GM18909 (cell line): ENCODE measurements around the gene PTPRT.

Experiments
- ATAC-seq: cut with Tn5 transposase; IDR thresholded peaks from one replicate; pipeline ENCODE4 v1.9.1; 2021; ENCODE audit warnings: mild to moderate bottlenecking; ENCODE audit not compliant: unreplicated experiment, poor library complexity

PTPRT gene

DNA sequence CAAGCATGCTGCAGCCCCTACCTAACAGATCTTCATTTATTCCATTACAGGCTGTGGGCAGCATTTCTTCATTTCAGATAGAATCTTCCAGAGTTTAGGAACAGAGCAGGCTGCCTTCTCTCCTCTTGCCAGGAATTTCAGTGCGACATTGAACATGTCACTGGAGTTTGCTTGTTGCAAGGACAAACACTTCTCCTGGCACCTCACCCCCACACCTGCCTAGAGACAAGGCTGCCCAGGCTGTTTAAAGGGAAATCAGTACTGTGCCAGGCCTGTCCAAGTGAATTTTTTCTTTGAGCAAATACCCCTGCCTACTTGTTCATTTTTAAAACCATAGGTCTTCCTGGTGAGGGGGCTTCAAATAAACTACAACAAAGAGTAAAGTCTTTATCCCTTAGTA lies 594.1 kb downstream of the PTPRT start:
- no peak for ATAC-seq

DNA sequence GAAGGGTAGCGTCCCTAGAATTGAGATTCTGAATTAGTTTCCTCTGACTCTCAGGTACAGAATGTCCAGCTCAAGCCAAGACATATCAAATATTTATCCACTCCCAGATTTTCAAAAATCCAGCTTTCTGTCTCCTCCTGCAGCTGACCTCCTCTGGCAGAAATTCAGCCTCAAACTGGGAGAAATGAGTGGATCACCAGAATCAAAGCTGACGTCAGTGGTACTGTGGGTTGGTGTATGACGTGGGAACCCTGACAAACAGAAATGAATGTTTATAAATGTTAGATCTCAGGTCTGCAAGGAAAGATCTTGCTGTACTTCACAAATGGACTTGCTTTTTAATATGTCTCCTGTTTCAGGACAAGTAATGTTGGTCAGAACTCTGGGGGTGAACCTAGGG lies 595.0 kb downstream of the PTPRT start:
- no peak for ATAC-seq

DNA sequence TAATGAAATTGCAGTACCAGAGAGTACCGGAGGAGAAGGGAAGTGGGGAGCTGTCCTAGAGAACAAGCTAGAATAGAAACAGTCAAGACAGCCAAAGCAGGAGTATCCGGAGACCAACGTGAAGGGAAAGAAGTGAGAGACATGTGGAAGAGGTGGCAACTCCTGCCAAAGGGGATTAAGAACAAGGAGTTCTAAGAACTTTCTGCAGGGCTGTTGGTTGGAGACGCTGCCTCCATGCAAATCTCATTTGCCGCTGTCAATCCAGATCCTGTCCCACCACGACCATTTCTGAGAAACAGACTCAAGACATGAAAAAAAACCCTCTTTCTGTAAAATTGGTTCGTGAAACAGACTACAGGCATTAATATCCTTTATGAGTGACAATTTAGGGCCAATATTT lies 595.7 kb downstream of the PTPRT start:
- no peak for ATAC-seq

GRCh38 chr20:42589976-42590639 lies 599.6 kb downstream of the PTPRT start:
- ATAC-seq = no peak

GRCh38 chr20:42588847-42589246 lies 600.9 kb downstream of the PTPRT start:
- ATAC-seq = no peak

GRCh38 chr20:42587427-42587826 lies 602.3 kb downstream of the PTPRT start:
- ATAC-seq = no peak

- no peak for ATAC-seq
These were observed 608.4 kb downstream of the PTPRT start for GRCh38 chr20:42581311-42581710.

DNA sequence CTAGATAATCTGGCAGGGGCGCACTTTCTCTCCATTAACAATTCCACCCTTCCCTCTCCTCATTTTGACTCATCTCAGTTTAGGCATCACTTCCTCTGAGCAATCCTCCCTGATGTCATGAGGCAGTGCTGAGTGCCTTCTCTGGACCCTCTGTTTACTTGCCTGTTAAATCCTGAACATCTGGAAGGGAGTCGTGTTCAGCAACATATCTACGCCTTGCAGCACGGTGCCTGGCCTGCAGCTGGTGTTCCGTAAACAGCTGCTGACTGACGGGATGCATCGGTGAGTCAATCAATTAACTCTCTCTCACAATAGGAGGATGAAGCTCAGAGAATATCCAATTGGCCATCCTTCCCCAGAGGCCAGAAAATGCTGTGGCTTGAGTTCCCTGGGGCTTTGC lies 613.5 kb downstream of the PTPRT start:
- ATAC-seq = no peak

- no peak for ATAC-seq
These were observed 617.2 kb downstream of the PTPRT start for GRCh38 chr20:42572320-42573016.

DNA sequence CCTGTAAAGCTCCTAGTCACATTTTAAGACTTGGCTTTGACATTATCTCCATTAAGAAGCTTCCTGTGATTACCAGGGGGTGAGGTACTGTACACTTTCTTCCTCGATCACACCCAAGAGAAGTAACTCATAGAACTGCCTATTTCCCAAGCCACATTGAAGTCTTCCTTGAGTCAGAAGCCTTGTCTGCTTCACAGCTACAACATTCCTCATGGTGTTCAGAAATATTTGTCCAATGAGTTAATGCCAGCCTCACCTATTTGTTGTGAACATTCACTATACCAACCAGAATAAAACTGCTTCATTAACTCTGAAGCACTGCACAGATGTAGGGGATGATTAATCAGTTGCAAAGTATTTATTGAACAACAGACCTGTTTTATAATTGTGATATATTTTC lies 622.3 kb downstream of the PTPRT start:
- no peak for ATAC-seq

GRCh38 chr20:42565235-42565995 lies 624.3 kb downstream of the PTPRT start:
- no peak for ATAC-seq

GRCh38 chr20:42559665-42560064 lies 630.0 kb downstream of the PTPRT start:
- no peak for ATAC-seq

- ATAC-seq = no peak
These were observed 633.1 kb downstream of the PTPRT start for GRCh38 chr20:42556575-42556974.

DNA sequence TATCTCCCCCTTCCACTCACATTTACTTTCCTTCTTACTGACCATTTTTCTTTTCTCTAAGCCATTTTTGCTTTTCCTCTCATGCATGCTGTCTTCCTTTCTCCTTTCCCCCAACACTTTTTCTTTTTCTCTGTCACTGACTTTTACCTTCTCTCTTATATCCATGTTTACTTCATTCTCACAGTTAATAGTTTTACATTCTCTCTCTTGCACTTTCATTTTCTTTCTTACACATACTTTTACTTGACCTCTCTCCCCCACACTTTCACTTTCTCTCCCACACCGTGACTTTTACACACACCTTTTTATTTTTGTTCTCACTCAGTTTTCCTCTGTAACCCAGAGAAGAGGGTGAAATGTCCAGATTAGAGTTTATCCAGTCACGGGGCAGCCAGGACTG lies 636.3 kb downstream of the PTPRT start:
- no peak for ATAC-seq

- ATAC-seq = no peak
These were observed 640.2 kb downstream of the PTPRT start for GRCh38 chr20:42549496-42549895.

GRCh38 chr20:42544926-42545325 lies 644.8 kb downstream of the PTPRT start:
- ATAC-seq = no peak

DNA sequence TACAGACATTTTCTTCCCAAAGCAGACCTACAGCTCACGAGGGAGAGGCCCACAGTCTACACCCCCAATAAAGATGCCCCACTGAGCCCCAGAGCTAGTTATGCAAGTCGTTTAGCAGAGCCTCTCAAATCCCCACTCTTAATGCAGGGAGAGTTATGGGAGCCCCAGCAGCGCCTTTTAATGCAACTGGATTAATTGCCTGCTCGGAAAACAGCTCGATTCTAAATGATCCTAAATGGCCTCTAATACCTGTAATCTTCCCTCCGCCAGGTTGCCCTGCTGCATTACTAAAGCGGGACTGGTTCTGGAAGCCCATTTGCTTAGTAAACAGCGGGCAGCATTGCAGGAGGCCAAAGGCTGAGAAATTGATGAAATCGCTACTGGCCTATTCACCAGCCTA lies 656.9 kb downstream of the PTPRT start:
- ATAC-seq = no peak

DNA sequence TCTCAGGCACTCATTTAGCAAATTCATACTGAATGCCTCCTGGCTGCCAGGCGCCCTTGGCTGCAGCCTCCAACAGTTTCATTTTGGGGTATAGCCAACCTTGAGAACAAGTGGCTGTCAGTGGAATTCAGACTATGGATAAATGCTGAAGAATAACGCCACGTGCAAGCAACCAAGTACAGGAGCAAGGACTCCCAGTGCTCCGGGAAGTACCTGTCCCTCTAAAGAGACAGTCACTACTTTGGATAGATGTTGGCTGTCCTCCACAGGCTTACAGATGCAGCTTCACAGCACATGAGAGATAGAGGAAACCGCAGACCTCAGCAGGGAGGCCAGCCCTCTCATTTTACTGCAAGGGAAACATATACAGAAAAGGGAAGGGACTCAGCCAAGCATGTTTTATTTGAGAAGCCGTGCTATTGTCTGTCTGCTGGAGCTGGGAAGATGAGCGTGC lies 658.2 kb downstream of the PTPRT start:
- no peak for ATAC-seq

DNA sequence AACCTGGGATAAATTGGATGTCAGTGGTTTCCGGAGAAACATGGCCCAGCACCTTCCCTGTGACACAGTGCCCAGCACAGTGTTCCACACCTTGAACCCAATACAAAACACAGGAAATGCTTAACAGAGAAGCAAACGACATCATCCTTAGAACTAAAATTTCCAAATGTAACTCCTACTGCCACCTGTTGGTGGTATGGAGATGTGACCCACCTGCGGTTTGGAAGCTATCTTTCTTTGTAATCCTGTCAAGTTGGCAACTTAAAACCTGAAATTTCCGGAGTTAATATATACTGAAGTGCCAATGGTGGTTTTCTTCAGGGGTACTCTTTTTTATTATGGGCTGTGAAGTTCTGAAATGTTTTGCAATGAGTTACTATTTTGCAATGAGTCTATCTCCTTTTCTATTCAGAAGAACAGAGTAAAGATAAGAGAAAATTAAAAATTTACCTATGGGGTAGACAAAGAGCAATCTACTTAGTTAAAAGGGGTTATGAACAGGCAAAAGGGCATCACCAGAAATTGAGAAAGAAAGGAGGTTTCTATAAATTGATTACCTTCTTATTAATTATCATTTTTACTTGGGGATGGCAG lies 658.8 kb downstream of the PTPRT start:
- no peak for ATAC-seq

DNA sequence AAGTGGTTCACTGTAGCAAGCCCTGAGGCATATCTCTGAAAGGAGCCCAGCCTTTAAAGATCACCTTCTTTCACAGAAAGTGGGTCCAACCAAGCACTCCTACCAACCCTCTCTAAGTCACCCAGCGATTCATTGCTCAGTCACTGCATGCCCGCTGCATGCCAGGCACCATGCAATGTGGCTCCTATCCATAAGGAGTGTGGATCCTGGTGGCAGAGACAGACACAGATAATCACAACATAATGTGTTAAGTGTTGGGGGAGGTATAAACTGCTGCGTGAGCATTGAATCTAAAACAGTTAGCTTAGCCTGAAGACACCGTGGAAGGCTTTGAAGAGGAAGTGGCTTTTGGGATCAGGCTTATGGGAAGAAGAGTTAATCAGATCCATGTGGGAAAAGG lies 659.5 kb downstream of the PTPRT start:
- no peak for ATAC-seq

DNA sequence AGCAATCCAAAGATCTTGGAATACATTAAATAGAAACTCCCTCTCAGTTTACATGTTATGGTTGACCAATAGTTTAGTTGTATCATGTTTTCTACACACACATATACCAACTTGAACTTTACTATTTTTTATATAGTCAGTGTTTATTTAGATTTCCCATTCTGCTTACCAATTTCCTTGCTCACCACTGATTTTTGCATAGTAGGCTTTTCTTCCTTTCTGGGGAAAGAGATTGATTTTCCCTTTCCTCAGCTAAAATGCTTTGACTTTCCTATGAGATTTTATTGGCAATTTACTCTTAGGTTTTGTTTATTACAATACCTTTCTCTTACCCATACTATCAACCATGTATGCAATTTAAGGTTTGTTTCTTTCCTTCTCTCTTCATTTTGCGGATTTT lies 665.6 kb downstream of the PTPRT start:
- no peak for ATAC-seq
